ENCODE measurements around the gene ELAVL4. TPM values are rescaled to one million over a fixed set of nuclear protein-coding genes. Genes with fewer than 3 reads are reported as not detected.

Gene ELAVL4
- 0.21 TPM for total RNA-seq (2013)
- not detected for polyA plus RNA-seq
- not detected in 2 replicates for polyA minus RNA-seq
- total RNA-seq = 0 to 16.5 (median 0.31) reads per million in 11 experiments

DNA sequence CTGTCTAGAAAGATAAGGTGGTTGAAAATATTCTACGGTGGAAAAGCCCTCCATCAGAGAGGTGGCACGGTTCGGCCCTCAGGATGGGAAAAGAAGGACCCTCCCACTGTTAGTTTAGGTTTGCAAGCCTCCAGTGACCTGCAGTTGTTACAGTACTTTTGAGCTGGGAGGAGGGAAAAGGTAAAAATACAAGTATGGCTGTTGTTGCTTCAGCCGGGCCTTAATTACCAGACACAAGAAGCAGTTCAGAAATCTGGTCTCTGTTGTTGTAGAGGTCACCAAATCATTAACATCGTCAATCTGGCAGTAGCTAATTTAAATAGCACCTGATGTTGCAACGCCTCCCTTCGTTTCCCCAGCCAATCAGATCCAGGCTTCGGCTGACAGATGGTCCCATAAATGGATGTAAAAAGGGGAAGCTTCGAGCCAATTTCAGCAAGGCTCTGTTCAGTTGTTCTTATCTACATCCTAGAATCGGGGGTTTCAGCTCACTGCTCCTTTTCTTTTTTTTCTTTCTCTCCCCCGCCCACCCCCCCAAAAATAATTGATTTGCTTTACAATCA is at the start of gene ELAVL4:
Gene ELAVL4 (plus strand): TSS at position 424 of the 563 bp plus-strand sequence. CDS start 270 bp downstream, outside the sequence.
- WGBS (ENCODE audit: insufficient coverage) = 41% methylated on average over 3 of the region's 11 CpGs
- peaks cover 2 to 4% of the 10 kb centered on the region in 2 donors for H3K27me3 ChIP-seq (ENCODE audit: control insufficient read depth in 2 of 2, insufficient read depth in 2 of 2, low read length in 2 of 2)
- Mint-ChIP-seq H3K27ac (peak within 1 kb of the TSS; percentile 3 to 75 (median 27)), H3K4me1 (peaks cover 27% of the 10 kb centered on the region), H3K36me3 (no peaks in the 10 kb centered on the region), H3K27me3 (ENCODE audit: low read depth in 3 of 3) (peaks cover 10 to 19% (median 14%) of the 10 kb centered on the region in 3 donors), H3K9me3 (peaks cover 0 to 3% (median 0%) of the 10 kb centered on the region in 7 donors), H3K4me3 (peak within 1 kb of the TSS; percentile 42 to 81)
- H3K4me2 ChIP-seq (replicated peaks; ENCODE audit: extremely low read depth, low read length, poor library complexity, severe bottlenecking) = peak within 1 kb of the TSS; percentile 59
- no peaks in the 10 kb centered on the region for H3K36me3 ChIP-seq (replicated peaks in 1 of 2; ENCODE audit: control insufficient read depth in 1 of 2, insufficient read depth in 2 of 2, low read length in 2 of 2)
- H3K9ac ChIP-seq (ENCODE audit: insufficient read depth, low read length, poor library complexity, severe bottlenecking) = peak within 1 kb of the TSS; percentile 15
- H3K79me2 ChIP-seq (ENCODE audit: insufficient read depth, low read length) = no peaks in the 10 kb centered on the region
- H3K4me3 ChIP-seq (replicated peaks in 1 of 3; ENCODE audit: low read depth in 2 of 3, low read length in 3 of 3) = peak within 1 kb of the TSS in 1 of 3 experiments; percentile 48
- TF ChIP-seq, protein P1, sequence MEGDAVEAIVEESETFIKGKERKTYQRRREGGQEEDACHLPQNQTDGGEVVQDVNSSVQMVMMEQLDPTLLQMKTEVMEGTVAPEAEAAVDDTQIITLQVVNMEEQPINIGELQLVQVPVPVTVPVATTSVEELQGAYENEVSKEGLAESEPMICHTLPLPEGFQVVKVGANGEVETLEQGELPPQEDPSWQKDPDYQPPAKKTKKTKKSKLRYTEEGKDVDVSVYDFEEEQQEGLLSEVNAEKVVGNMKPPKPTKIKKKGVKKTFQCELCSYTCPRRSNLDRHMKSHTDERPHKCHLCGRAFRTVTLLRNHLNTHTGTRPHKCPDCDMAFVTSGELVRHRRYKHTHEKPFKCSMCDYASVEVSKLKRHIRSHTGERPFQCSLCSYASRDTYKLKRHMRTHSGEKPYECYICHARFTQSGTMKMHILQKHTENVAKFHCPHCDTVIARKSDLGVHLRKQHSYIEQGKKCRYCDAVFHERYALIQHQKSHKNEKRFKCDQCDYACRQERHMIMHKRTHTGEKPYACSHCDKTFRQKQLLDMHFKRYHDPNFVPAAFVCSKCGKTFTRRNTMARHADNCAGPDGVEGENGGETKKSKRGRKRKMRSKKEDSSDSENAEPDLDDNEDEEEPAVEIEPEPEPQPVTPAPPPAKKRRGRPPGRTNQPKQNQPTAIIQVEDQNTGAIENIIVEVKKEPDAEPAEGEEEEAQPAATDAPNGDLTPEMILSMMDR (IDR thresholded peaks at IDR 0.05) = no peak
- no peaks in the 10 kb centered on the region for H4K20me1 ChIP-seq (ENCODE audit: insufficient read depth, low read length)
- DNase-seq = peak; percentile 12 to 60 (median 23)
- peak within 1 kb of the TSS in 1 of 2 donors; percentile 14 for H3K27ac ChIP-seq (ENCODE audit: low read depth in 1 of 2, low read length in 2 of 2)
- H2AFZ ChIP-seq (ENCODE audit: insufficient read depth, low read depth, low read length, poor library complexity, severe bottlenecking) = no peak within 1 kb of the TSS
- peaks cover 21 to 22% of the 10 kb centered on the region in 2 donors for H3K4me1 ChIP-seq (ENCODE audit: control insufficient read depth in 1 of 2, insufficient read depth in 2 of 2, low read length in 2 of 2)
- intact Hi-C loops (cut with micrococcal nuclease) = no loop called here
- peaks cover 0 to 4% of the 10 kb centered on the region in 2 donors for H3K9me3 ChIP-seq (replicated peaks in 1 of 2; ENCODE audit: control insufficient read depth in 1 of 2, insufficient read depth in 1 of 2, low read length in 2 of 2)

GRCh38 chr1:50060279-50060678 is 48.4 kb upstream of the ELAVL4 start:
- no peak overlapping the region for H3K4me3 Mint-ChIP-seq

More at GRCh38 chr1:50060279-50060678, 48.4 kb upstream of the ELAVL4 start:
- no peak overlapping the region for H3K27ac ChIP-seq (ENCODE audit: low read depth in 1 of 2, low read length in 2 of 2)
- no peak for DNase-seq
- no peak overlapping the region for H2AFZ ChIP-seq (ENCODE audit: insufficient read depth, low read depth, low read length, poor library complexity, severe bottlenecking)
- Mint-ChIP-seq H3K27me3 (ENCODE audit: low read depth in 3 of 3) (peaks cover 0 to 1% (median 0%) of the 10 kb centered on the region in 3 donors), H3K9me3 (peaks cover 0 to 6% (median 0%) of the 10 kb centered on the region in 7 donors), H3K36me3 (no peaks in the 10 kb centered on the region), H3K4me1 (no peaks in the 10 kb centered on the region), H3K27ac (no peak overlapping the region)
- H3K4me3 ChIP-seq (replicated peaks in 1 of 3; ENCODE audit: low read depth in 2 of 3, low read length in 3 of 3) = no peak overlapping the region
- intact Hi-C loops (cut with micrococcal nuclease) = no loop called here
- H3K4me1 ChIP-seq (ENCODE audit: control insufficient read depth in 1 of 2, insufficient read depth in 2 of 2, low read length in 2 of 2) = no peaks in the 10 kb centered on the region
- no peaks in the 10 kb centered on the region for H4K20me1 ChIP-seq (ENCODE audit: insufficient read depth, low read length)
- TF ChIP-seq, protein P1 (IDR thresholded peaks at IDR 0.05) = no peak
- H3K9me3 ChIP-seq (replicated peaks in 1 of 2; ENCODE audit: control insufficient read depth in 1 of 2, insufficient read depth in 1 of 2, low read length in 2 of 2) = no peaks in the 10 kb centered on the region
- WGBS (ENCODE audit: insufficient coverage) = 63% methylated on average over 1 of the region's 3 CpGs
- H3K79me2 ChIP-seq (ENCODE audit: insufficient read depth, low read length) = no peaks in the 10 kb centered on the region
- no peak overlapping the region for H3K4me2 ChIP-seq (replicated peaks; ENCODE audit: extremely low read depth, low read length, poor library complexity, severe bottlenecking)
- H3K9ac ChIP-seq (ENCODE audit: insufficient read depth, low read length, poor library complexity, severe bottlenecking) = no peak overlapping the region
- no peaks in the 10 kb centered on the region for H3K36me3 ChIP-seq (replicated peaks in 1 of 2; ENCODE audit: control insufficient read depth in 1 of 2, insufficient read depth in 2 of 2, low read length in 2 of 2)
- H3K27me3 ChIP-seq (ENCODE audit: control insufficient read depth in 2 of 2, insufficient read depth in 2 of 2, low read length in 2 of 2) = no peaks in the 10 kb centered on the region

All from CD14-positive monocyte (primary cell).